Parathyroid adenoma (tissue), 2 donors: ENCODE measurements around the gene RBM22.

Experiments used
- H2AFZ ChIP-seq: fragments of 300-600 bp; sonication (generic); one replicate; pipeline ENCODE4 v1.7.0; 2017; ENCODE audit warnings: antibody characterized with exemption, mild to moderate bottlenecking
- H3K27ac ChIP-seq: fragments of 300-600 bp; sonication (generic); one replicate; pipeline ENCODE4 v1.7.0; 2017
- H3K27me3 ChIP-seq: fragments of 300-600 bp; sonication (generic); one replicate; pipeline ENCODE4 v1.7.0; 2017; ENCODE audit warnings: low read length; ENCODE audit not compliant: control insufficient read depth, insufficient read depth
- H3K36me3 ChIP-seq: fragments of 300-600 bp; sonication (generic); one replicate; pipeline ENCODE4 v1.7.0; 2017; ENCODE audit warnings: low read length; ENCODE audit not compliant: control insufficient read depth, insufficient read depth
- H3K4me1 ChIP-seq: fragments of 300-600 bp; sonication (generic); one replicate; pipeline ENCODE4 v1.7.0; 2017; ENCODE audit warnings: control low read depth
- H3K4me2 ChIP-seq: fragments of 300-600 bp; sonication (generic); one replicate; pipeline ENCODE4 v1.7.0; 2017; ENCODE audit warnings: low read length
- H3K4me3 ChIP-seq: fragments of 300-600 bp; sonication (generic); one replicate; pipeline ENCODE4 v1.7.0; 2017; ENCODE audit warnings: low read depth, low read length
- H3K79me2 ChIP-seq: fragments of 300-600 bp; sonication (generic); one replicate; pipeline ENCODE4 v1.7.0; 2017; ENCODE audit warnings: control low read depth
- H3K9ac ChIP-seq: fragments of 300-600 bp; sonication (generic); one replicate; pipeline ENCODE4 v1.7.0; 2017; ENCODE audit warnings: mild to moderate bottlenecking
- H3K9me3 ChIP-seq: fragments of 300-600 bp; sonication (generic); one replicate; pipeline ENCODE4 v1.7.0; 2017; ENCODE audit warnings: low read length; ENCODE audit not compliant: control insufficient read depth
- TF ChIP-seq, protein P1 (sequence below): fragments of 300-600 bp; sonication (generic); IDR thresholded peaks from one replicate; pipeline ENCODE4 v1.7.0; 2017; ENCODE audit warnings: antibody characterized with exemption, mild to moderate bottlenecking
- donor health status: primary hyperparathyroidism.

The RBM22 gene

DNA sequence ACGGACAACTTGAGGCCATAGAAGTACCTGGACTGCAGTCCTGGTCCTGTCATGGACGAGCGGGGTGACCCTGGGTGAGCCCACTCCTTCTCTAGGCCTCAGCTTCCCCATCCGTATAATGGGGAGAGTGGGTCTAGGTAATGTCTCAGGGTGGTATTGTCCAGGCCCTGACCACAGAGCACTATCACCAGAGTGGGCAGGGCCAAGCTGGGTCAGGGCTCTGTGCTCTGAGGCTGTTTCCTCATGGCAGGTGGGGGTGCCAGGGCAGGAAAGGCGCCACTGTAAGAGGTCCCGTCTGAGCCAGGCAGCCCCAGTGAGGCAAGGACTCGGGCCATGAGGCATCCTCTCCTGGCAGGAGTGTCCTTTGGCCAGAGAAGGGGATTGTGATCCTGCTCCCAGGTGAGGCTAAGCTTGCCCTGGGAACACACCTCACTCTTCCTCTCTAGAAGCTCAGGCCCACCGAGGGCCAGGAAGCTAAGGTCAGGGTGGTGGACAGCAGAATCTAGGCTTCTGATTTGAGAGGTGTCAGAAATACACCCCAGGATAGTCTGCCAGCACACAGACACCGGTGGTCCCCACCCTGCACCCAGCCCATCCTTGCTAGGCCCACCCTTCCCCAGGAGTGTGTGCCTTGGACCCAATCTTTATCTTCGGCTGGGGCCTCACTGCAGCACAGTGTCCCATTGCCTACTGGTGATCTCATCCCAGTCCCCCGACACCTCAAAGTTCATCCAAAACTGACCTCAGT, 41.3 kb downstream of the RBM22 start:
- H2AFZ ChIP-seq: no peak overlapping the region
- TF ChIP-seq, protein P1, sequence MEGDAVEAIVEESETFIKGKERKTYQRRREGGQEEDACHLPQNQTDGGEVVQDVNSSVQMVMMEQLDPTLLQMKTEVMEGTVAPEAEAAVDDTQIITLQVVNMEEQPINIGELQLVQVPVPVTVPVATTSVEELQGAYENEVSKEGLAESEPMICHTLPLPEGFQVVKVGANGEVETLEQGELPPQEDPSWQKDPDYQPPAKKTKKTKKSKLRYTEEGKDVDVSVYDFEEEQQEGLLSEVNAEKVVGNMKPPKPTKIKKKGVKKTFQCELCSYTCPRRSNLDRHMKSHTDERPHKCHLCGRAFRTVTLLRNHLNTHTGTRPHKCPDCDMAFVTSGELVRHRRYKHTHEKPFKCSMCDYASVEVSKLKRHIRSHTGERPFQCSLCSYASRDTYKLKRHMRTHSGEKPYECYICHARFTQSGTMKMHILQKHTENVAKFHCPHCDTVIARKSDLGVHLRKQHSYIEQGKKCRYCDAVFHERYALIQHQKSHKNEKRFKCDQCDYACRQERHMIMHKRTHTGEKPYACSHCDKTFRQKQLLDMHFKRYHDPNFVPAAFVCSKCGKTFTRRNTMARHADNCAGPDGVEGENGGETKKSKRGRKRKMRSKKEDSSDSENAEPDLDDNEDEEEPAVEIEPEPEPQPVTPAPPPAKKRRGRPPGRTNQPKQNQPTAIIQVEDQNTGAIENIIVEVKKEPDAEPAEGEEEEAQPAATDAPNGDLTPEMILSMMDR: no peak
- no peak overlapping the region for H3K9ac ChIP-seq
- peaks cover 13% of the 10 kb centered on the region for H3K4me1 ChIP-seq
- no peak overlapping the region for H3K4me3 ChIP-seq
- no peaks in the 10 kb centered on the region for H3K36me3 ChIP-seq
- no peak overlapping the region for H3K4me2 ChIP-seq
- H3K79me2 ChIP-seq: no peaks in the 10 kb centered on the region
- H3K27me3 ChIP-seq: no peaks in the 10 kb centered on the region
- no peak overlapping the region for H3K27ac ChIP-seq
- H3K9me3 ChIP-seq: no peaks in the 10 kb centered on the region

DNA sequence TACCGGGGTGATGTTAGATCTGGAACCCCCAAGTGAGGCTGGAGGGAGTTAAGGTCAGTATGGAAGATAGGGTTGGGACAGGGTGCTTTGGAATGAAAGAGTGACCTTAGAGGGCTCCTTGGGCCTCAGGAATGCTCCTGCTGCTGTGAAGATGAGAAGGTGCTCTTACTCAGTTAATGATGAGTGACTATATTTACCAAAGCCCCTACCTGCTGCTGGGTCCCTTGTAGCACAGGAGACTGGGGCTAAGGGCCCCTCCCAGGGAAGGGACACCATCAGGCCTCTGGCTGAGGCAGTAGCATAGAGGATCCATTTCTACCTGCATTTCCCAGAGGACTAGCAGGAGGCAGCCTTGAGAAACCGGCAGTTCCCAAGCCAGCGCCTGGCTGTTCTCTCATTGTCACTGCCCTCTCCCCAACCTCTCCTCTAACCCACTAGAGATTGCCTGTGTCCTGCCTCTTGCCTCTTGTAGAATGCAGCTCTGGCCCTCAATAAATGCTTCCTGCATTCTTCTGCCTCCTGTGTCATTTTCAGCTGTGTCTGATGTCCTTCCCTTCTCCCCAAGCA, 42.1 kb downstream of the RBM22 start:
- Histone ChIP-seq H3K79me2 (no peaks in the 10 kb centered on the region), H3K4me2 (no peak overlapping the region), H3K36me3 (no peaks in the 10 kb centered on the region), H3K27ac (no peak overlapping the region), H3K27me3 (no peaks in the 10 kb centered on the region), H3K4me1 (peaks cover 13% of the 10 kb centered on the region), H3K9me3 (no peaks in the 10 kb centered on the region), H2AFZ (no peak overlapping the region), H3K9ac (no peak overlapping the region), H3K4me3 (no peak overlapping the region)
- TF ChIP-seq, protein P1: no peak

DNA sequence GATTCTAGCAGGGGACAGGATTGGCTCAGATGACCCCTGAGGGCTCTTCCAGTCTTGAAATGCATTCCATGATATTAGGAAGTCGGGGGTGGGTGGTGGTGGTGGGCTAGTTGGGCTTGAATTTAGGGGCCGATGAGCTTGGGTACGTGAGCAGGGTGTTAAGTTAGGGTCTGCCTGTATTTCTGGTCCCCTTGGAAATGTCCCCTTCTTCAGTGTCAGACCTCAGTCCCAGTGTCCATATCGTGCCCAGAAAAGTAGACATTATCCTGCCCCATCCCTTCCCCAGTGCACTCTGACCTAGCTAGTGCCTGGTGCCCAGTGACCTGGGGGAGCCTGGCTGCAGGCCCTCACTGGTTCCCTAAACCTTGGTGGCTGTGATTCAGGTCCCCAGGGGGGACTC, 42.7 kb downstream of the RBM22 start:
- H3K27me3 ChIP-seq: no peaks in the 10 kb centered on the region
- no peaks in the 10 kb centered on the region for H3K9me3 ChIP-seq
- TF ChIP-seq, protein P1: no peak
- H2AFZ ChIP-seq: no peak overlapping the region
- H3K4me2 ChIP-seq: no peak overlapping the region
- H3K27ac ChIP-seq: no peak overlapping the region
- H3K4me1 ChIP-seq: peaks cover 13% of the 10 kb centered on the region
- no peak overlapping the region for H3K4me3 ChIP-seq
- H3K36me3 ChIP-seq: no peaks in the 10 kb centered on the region
- H3K79me2 ChIP-seq: no peaks in the 10 kb centered on the region
- no peak overlapping the region for H3K9ac ChIP-seq

DNA sequence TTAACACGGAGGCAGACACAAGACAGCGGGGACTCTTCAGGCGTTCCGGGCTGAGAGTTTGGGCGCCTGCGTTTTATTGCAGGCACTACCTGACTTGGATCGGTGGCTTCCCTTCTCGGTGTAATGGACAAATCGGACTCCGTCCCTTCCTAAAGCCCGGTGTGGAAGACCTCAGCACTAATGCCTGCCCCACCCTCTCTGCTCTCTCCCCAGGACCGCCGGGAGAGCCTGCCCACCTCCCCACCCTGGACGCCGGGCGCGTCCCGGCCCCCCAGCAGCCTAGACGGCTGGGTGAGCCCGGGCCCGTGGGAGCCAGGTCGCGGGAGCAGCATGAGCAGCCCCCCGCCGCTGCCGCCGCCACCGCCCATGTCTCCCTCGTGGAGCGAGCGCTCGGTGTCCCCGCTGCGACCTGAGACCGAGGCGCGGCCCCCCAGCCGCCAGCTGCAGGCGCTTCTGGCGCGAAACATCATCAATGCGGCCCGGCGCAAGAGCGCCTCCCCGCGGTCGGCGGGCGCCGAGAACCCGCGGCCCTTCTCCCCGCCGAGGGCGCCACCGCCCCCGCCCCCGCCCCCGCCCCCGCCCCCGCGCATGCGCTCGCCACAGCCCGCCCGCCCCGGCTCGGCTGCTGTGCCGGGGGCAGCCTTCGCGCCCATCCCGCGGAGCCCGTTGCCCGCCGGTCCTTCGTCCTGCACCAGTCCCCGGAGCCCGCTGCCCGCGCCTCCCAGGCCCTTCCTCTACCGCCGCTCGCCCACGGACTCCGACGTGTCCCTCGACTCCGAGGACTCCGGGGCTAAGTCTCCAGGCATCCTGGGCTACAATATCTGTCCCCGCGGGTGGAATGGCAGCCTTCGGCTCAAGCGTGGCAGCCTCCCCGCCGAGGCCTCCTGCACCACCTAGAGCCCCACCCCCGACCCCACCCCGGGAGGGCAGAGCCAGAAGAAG, 44.4 kb downstream of the RBM22 start:
- no peaks in the 10 kb centered on the region for H3K27me3 ChIP-seq
- no peaks in the 10 kb centered on the region for H3K79me2 ChIP-seq
- H3K9me3 ChIP-seq: no peaks in the 10 kb centered on the region
- peaks cover 13% of the 10 kb centered on the region for H3K4me1 ChIP-seq
- H2AFZ ChIP-seq: peak overlapping the region; percentile 83
- H3K27ac ChIP-seq: no peak overlapping the region
- TF ChIP-seq, protein P1: peak; percentile 45
- no peak overlapping the region for H3K9ac ChIP-seq
- H3K4me3 ChIP-seq: peak overlapping the region; percentile 30
- no peaks in the 10 kb centered on the region for H3K36me3 ChIP-seq
- peak overlapping the region; percentile 63 for H3K4me2 ChIP-seq
